HG02938 (cell line): ENCODE data around the gene SAMSN1.

Experiments
- ATAC-seq: cut with Tn5 transposase; IDR thresholded peaks from one replicate; pipeline ENCODE4 v1.9.1; 2021; ENCODE audit warnings: mild to moderate bottlenecking, moderate library complexity; ENCODE audit not compliant: unreplicated experiment

SAMSN1 gene

GRCh38 chr21:14448784-14449183 is 97.3 kb downstream of the SAMSN1 start:
- no peak for ATAC-seq

GRCh38 chr21:14438211-14438610 is 107.9 kb downstream of the SAMSN1 start:
- no peak for ATAC-seq

- no peak for ATAC-seq
Measured at GRCh38 chr21:14435423-14435822, 110.7 kb downstream of the SAMSN1 start.
